Choroid plexus epithelial cell (primary cell): ENCODE results near the gene ABCC8.

Source experiments
- DNase-seq: peaks from one replicate; pipeline ENCODE4 v3.0.0-alpha.2; 2010; ENCODE audit warnings: low read depth
- H3K4me3 ChIP-seq: 2 replicates; pipeline ENCODE4 v1.5.1; 2011; ENCODE audit warnings: low read depth, mild to moderate bottlenecking, control low read depth, low read length, moderate library complexity
- CTCF ChIP-seq: conservative IDR thresholded peaks from 2 replicates; pipeline ENCODE4 v1.5.1; 2011; ENCODE audit warnings: low read depth, mild to moderate bottlenecking, control low read depth, inconsistent platforms, low read length, moderate library complexity

ABCC8 gene

DNA sequence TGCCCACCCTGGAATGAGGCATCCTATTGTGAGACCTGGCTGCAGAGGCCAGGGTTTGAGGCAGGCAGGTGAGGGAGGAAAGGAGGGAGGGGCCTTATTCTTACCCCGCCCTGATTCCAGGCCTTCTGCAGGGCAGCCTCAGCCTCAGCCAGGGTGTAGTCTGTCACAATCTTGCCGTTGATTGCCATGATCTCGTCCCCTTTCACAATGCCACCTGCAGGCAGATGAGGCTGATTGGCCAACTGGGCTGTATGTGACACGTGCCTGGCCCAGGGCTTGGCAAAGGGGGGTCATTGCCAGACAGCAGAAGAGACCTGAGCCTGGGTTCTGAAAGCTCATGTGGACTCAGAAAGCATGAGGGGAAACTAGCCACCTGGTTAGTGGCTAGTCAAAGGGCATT lies 21.4 kb upstream of the ABCC8 start:
- no peak for TF ChIP-seq CTCF
- no peak for DNase-seq
- H3K4me3 ChIP-seq, result no peak overlapping the region

DNA sequence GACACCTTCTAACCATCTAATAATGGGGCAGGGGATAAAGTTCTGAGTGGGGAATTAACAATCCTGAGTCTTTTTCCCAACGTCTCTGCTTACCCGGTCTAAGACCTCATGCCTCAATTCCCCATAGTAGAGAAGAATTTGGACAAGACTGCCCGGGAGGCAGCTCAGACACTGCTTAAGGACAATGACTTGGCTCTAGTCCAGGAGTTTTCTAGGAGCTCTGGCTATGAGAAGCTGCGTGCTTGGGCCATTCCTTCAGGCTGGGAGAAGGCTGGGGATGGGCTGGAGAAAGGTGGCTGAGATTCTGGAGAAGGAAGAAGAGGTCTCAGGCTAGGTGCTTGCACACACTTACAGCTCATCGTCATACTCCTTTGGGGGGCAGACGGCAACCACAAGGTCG lies 19.8 kb upstream of the ABCC8 start:
- H3K4me3 ChIP-seq, result no peak overlapping the region
- TF ChIP-seq CTCF, result no peak
- peak; percentile 30 for DNase-seq

GRCh38 chr11:17494019-17494418 lies 17.4 kb upstream of the ABCC8 start:
- no peak for TF ChIP-seq CTCF
- no peak overlapping the region for H3K4me3 ChIP-seq
- no peak for DNase-seq

DNA sequence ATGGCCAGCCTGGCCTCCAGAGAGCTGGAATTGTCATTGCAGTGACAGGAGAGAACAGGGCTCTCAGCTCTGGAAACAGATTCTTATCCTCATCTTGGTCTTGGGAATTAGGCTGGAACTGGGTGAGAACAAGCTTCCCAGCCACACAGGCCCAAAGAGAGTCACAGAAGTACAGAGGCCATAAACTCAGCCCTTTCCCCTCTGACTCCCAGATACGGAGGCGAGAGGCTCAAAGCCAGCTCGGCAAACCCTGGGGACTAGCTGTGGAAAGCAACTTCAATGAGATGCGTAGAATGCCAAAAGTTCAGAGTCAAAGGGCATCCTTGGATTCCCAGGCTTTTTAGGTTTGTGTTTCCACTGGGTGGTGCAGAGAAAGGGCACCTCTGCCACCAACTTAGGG lies 14.3 kb upstream of the ABCC8 start:
- H3K4me3 ChIP-seq, result no peak overlapping the region
- TF ChIP-seq CTCF, result no peak
- DNase-seq, result no peak

GRCh38 chr11:17490232-17490631 lies 13.6 kb upstream of the ABCC8 start:
- H3K4me3 ChIP-seq, result no peak overlapping the region
- no peak for TF ChIP-seq CTCF
- no peak for DNase-seq

DNA sequence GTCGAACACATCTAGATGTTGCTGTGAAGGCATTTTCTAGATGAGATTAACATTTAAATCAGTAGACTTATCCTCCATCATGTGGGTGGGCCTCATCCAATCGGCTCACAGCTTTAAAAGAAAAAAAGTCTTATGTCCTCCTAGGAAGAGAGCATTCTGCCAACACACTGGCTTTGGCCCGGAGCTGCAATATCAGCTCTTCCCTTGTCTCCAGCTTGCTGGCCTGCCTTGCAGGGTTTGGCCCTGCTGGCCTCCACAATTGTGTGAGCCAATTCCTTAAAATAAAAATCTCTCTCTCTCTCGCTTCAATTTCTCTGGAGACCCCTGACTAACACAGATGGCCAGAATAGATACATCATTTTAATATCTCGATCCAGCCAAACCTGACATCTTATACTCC lies 13.1 kb upstream of the ABCC8 start:
- DNase-seq, result no peak
- H3K4me3 ChIP-seq, result no peak overlapping the region
- no peak for TF ChIP-seq CTCF

DNA sequence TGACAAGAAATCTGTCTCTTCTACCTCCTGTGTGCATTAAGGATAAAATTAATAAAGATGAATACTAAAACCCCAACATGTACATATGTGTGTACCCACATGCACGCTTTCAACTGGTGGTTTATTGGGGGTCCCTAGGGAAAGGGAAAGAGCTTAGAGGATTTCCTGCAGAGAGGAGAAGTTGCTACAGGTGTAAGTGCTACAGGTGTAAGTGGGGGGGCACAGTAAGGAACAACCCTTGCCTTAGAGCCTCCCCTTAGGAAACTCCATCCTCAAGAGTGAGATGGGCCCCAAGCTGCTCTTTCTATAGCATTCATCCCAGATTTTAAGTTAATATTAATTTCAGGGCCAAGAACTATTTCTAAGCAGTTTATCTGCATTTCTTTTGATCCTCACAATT lies 11.9 kb upstream of the ABCC8 start:
- no peak for TF ChIP-seq CTCF
- no peak for DNase-seq
- H3K4me3 ChIP-seq, result no peak overlapping the region
